ENCODE results near the gene ZNF385D.
A peak's percentile ranks its signal among the peaks of the same experiment; 100 is the strongest.

Gene ZNF385D

GRCh38 chr3:21668012-21668411, 83.0 kb downstream of the ZNF385D start:
- peaks cover 4% of the 10 kb centered on the region for H3K4me1 ChIP-seq (ENCODE audit: control insufficient read depth, insufficient read depth, low read length)
- H3K36me3 ChIP-seq (ENCODE audit: control insufficient read depth, insufficient read depth, low read length) = no peaks in the 10 kb centered on the region
- no peaks in the 10 kb centered on the region for H3K27me3 ChIP-seq (ENCODE audit: control insufficient read depth, insufficient read depth, low read length)
- no peak overlapping the region for H3K9ac ChIP-seq (ENCODE audit: low read depth, low read length)
- no peaks in the 10 kb centered on the region for H3K9me3 ChIP-seq (ENCODE audit: control insufficient read depth, insufficient read depth, low read length)
- H3K4me3 ChIP-seq (ENCODE audit: low read depth, low read length) = no peak overlapping the region

DNA sequence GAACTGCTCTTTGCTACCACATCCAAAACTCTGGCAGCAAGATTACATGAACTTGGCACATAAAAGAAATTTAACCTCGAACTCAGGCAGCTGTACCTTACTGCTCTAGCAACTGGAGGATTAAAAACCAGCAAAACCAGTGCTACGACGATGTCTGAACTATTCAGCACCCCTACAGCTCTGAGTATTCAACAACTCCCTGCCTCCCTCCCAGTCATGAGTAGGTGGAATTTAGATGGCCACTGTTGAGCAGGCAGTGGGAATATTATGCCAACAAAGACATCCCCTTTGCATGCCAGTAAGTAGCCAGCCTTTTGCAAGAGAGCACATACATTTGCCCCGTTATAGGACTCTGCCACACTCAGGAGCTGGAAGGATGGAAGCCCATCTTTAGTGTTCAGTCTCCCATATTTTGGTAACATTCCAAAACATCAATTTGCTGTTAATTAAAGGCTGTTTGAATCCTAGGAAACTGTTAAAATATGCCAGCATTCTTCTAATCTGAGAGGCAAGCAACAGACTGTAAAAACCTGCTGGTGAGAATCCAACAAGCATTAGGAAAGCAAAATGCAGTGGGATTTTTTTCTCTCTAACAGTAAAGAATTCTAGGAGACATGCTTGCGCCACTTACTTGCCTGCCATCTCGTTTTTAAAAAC, 85.4 kb downstream of the ZNF385D start:
- Histone ChIP-seq H3K9me3 (ENCODE audit: control insufficient read depth, insufficient read depth, low read length) (no peaks in the 10 kb centered on the region), H3K4me1 (ENCODE audit: control insufficient read depth, insufficient read depth, low read length) (peaks cover 4% of the 10 kb centered on the region), H3K9ac (ENCODE audit: low read depth, low read length) (no peak overlapping the region), H3K4me3 (ENCODE audit: low read depth, low read length) (no peak overlapping the region), H3K36me3 (ENCODE audit: control insufficient read depth, insufficient read depth, low read length) (no peaks in the 10 kb centered on the region), H3K27me3 (ENCODE audit: control insufficient read depth, insufficient read depth, low read length) (no peaks in the 10 kb centered on the region)

GRCh38 chr3:21664996-21665395, 86.0 kb downstream of the ZNF385D start:
- H3K36me3 ChIP-seq (ENCODE audit: control insufficient read depth, insufficient read depth, low read length) = no peaks in the 10 kb centered on the region
- peaks cover 4% of the 10 kb centered on the region for H3K4me1 ChIP-seq (ENCODE audit: control insufficient read depth, insufficient read depth, low read length)
- H3K4me3 ChIP-seq (ENCODE audit: low read depth, low read length) = no peak overlapping the region
- H3K9ac ChIP-seq (ENCODE audit: low read depth, low read length) = no peak overlapping the region
- no peaks in the 10 kb centered on the region for H3K9me3 ChIP-seq (ENCODE audit: control insufficient read depth, insufficient read depth, low read length)
- no peaks in the 10 kb centered on the region for H3K27me3 ChIP-seq (ENCODE audit: control insufficient read depth, insufficient read depth, low read length)

- no peak overlapping the region for H3K9ac ChIP-seq (ENCODE audit: low read depth, low read length)
- no peaks in the 10 kb centered on the region for H3K27me3 ChIP-seq (ENCODE audit: control insufficient read depth, insufficient read depth, low read length)
Observed at GRCh38 chr3:21662403-21662802, 88.6 kb downstream of the ZNF385D start.

DNA sequence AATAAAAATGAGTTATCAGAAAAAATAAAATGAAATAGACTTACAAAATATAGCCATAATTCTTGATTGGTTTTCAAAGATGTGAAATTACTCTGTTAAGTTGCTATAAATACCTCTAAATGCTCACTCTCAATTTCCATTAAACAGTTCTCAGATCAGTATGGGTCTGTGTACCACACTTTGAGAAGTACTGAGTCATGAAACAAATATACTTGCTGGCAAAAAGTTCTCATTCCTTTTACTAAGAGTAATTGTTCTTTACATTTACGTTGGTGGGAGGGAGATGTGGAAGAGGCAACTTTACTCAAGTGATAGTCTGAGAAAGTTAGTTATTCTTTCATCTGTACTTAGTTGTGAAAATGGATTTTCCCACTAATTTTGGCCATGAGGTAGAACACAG, 96.3 kb downstream of the ZNF385D start:
- H3K9me3 ChIP-seq (ENCODE audit: control insufficient read depth, insufficient read depth, low read length) = no peaks in the 10 kb centered on the region
- H3K27me3 ChIP-seq (ENCODE audit: control insufficient read depth, insufficient read depth, low read length) = no peaks in the 10 kb centered on the region
- no peaks in the 10 kb centered on the region for H3K4me1 ChIP-seq (ENCODE audit: control insufficient read depth, insufficient read depth, low read length)
- no peaks in the 10 kb centered on the region for H3K36me3 ChIP-seq (ENCODE audit: control insufficient read depth, insufficient read depth, low read length)
- H3K4me3 ChIP-seq (ENCODE audit: low read depth, low read length) = no peak overlapping the region
- H3K9ac ChIP-seq (ENCODE audit: low read depth, low read length) = no peak overlapping the region

More at GRCh38 chr3:21662403-21662802, 88.6 kb downstream of the ZNF385D start:
- H3K36me3 ChIP-seq (ENCODE audit: control insufficient read depth, insufficient read depth, low read length) = no peaks in the 10 kb centered on the region
- H3K4me3 ChIP-seq (ENCODE audit: low read depth, low read length) = no peak overlapping the region
- H3K4me1 ChIP-seq (ENCODE audit: control insufficient read depth, insufficient read depth, low read length) = peaks cover 4% of the 10 kb centered on the region
- no peaks in the 10 kb centered on the region for H3K9me3 ChIP-seq (ENCODE audit: control insufficient read depth, insufficient read depth, low read length)

DNA sequence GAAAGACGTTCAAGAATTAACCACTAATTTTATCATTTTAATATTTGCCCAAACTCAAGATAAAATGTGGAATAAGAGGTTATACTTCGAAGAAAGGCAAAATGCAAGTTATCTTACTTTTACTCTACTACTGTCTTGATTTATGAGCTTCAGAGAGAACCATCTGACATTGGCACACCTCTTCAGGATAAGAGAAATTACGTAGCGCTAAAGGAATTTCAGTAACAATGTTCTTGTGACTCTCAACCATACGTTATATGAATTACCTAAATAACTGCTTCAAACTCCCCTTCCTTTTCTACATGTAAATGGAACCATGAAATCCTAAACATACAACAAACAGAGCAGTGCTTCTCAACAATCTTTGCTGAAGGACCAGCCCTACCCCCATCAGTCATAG, 96.8 kb downstream of the ZNF385D start:
- H3K4me1 ChIP-seq (ENCODE audit: control insufficient read depth, insufficient read depth, low read length) = no peaks in the 10 kb centered on the region
- H3K9ac ChIP-seq (ENCODE audit: low read depth, low read length) = no peak overlapping the region
- no peaks in the 10 kb centered on the region for H3K27me3 ChIP-seq (ENCODE audit: control insufficient read depth, insufficient read depth, low read length)
- H3K9me3 ChIP-seq (ENCODE audit: control insufficient read depth, insufficient read depth, low read length) = no peaks in the 10 kb centered on the region
- H3K36me3 ChIP-seq (ENCODE audit: control insufficient read depth, insufficient read depth, low read length) = no peaks in the 10 kb centered on the region
- H3K4me3 ChIP-seq (ENCODE audit: low read depth, low read length) = no peak overlapping the region

GRCh38 chr3:21649519-21649918, 101.5 kb downstream of the ZNF385D start:
- Histone ChIP-seq H3K9ac (ENCODE audit: low read depth, low read length) (no peak overlapping the region), H3K36me3 (ENCODE audit: control insufficient read depth, insufficient read depth, low read length) (no peaks in the 10 kb centered on the region), H3K9me3 (ENCODE audit: control insufficient read depth, insufficient read depth, low read length) (no peaks in the 10 kb centered on the region), H3K27me3 (ENCODE audit: control insufficient read depth, insufficient read depth, low read length) (no peaks in the 10 kb centered on the region), H3K4me3 (ENCODE audit: low read depth, low read length) (no peak overlapping the region), H3K4me1 (ENCODE audit: control insufficient read depth, insufficient read depth, low read length) (peaks cover 3% of the 10 kb centered on the region)

DNA sequence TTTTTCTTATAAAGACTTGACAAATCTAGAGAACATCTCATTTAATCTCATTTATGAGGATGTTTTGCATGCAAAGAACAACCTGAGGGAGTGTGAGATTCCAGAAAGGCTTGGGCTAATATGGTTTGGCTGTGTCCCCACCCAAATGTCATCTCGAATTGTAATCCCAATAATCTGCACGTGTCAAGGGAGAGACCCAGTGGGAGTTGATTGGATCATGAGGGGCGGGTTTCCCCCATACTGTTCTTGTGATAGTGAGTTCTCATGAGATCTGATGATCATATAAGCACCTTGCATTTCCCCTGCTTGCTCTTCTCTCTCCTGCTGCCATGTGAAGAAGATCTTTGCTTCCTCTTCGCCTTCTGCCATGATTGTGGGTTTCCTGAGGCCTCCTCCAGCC, 103.0 kb downstream of the ZNF385D start:
- Histone ChIP-seq H3K36me3 (ENCODE audit: control insufficient read depth, insufficient read depth, low read length) (no peaks in the 10 kb centered on the region), H3K4me1 (ENCODE audit: control insufficient read depth, insufficient read depth, low read length) (peaks cover 3% of the 10 kb centered on the region), H3K9ac (ENCODE audit: low read depth, low read length) (no peak overlapping the region), H3K4me3 (ENCODE audit: low read depth, low read length) (no peak overlapping the region), H3K27me3 (ENCODE audit: control insufficient read depth, insufficient read depth, low read length) (no peaks in the 10 kb centered on the region), H3K9me3 (ENCODE audit: control insufficient read depth, insufficient read depth, low read length) (no peaks in the 10 kb centered on the region)

DNA sequence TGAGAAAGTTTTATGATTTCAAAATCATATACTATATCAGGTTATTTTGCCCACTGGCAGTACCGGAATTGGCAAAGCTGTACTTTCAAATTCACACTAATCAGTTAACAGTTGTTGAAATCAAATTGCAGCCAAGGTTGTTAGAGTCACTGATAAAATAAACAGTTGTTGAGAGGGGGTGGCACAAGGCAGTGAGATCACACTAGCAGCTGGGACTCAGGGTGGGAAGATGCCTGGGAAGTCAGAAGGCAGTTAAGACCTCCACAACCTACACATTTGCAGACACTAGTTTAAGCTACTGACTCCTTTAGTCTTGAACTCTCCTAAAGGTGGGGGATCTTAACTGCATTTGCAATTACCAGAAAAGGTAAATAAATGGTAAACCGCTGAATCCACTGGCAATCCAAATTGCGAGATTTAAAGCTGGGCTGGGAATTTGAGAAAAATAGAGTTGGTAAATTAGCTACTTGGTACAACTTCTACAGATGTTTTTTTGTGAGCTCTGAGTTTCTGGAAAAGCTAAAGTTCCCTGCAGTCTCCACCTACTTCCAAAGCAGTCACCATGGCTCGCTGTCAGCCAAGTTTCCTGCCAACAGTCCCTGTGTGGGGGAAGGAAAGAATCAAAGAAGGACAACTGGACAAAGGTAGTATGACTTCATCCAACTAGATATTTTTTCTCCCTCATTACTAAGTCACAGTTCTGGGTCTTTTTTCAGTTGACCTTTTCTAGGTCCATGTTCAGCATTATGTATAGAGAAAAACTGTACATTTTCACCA, 105.7 kb downstream of the ZNF385D start:
- Histone ChIP-seq H3K27me3 (ENCODE audit: control insufficient read depth, insufficient read depth, low read length) (no peaks in the 10 kb centered on the region), H3K9ac (ENCODE audit: low read depth, low read length) (no peak overlapping the region)

GRCh38 chr3:21644268-21644667, 106.7 kb downstream of the ZNF385D start:
- no peaks in the 10 kb centered on the region for H3K9me3 ChIP-seq (ENCODE audit: control insufficient read depth, insufficient read depth, low read length)
- no peaks in the 10 kb centered on the region for H3K27me3 ChIP-seq (ENCODE audit: control insufficient read depth, insufficient read depth, low read length)
- no peaks in the 10 kb centered on the region for H3K36me3 ChIP-seq (ENCODE audit: control insufficient read depth, insufficient read depth, low read length)
- peaks cover 3% of the 10 kb centered on the region for H3K4me1 ChIP-seq (ENCODE audit: control insufficient read depth, insufficient read depth, low read length)
- no peak overlapping the region for H3K4me3 ChIP-seq (ENCODE audit: low read depth, low read length)
- H3K9ac ChIP-seq (ENCODE audit: low read depth, low read length) = no peak overlapping the region

More for the DNA sequence above, 105.7 kb downstream of the ZNF385D start:
- Histone ChIP-seq H3K9me3 (ENCODE audit: control insufficient read depth, insufficient read depth, low read length) (no peaks in the 10 kb centered on the region), H3K36me3 (ENCODE audit: control insufficient read depth, insufficient read depth, low read length) (no peaks in the 10 kb centered on the region), H3K4me1 (ENCODE audit: control insufficient read depth, insufficient read depth, low read length) (peaks cover 3% of the 10 kb centered on the region), H3K4me3 (ENCODE audit: low read depth, low read length) (peak overlapping the region; percentile 6)

DNA sequence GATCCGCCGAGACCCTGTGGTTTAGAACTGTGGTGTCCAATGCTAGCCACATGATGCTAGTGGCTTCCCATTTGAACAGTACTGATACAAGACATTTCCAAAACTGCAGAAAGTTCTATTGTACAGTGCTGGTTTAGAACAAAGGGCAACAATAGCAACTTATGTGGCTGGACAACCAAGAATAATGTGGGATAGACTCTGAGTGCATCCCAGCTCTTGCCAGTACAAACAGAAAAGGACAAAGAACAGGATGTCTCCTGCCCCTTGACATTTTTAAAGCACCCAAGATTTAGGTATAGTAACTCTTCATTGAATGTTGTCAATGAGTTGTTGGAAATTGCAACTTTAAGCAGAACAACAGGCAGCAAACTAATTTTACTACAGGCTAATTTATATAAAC, 107.3 kb downstream of the ZNF385D start:
- Histone ChIP-seq H3K4me1 (ENCODE audit: control insufficient read depth, insufficient read depth, low read length) (peaks cover 3% of the 10 kb centered on the region), H3K9me3 (ENCODE audit: control insufficient read depth, insufficient read depth, low read length) (no peaks in the 10 kb centered on the region), H3K9ac (ENCODE audit: low read depth, low read length) (no peak overlapping the region), H3K27me3 (ENCODE audit: control insufficient read depth, insufficient read depth, low read length) (no peaks in the 10 kb centered on the region), H3K4me3 (ENCODE audit: low read depth, low read length) (no peak overlapping the region), H3K36me3 (ENCODE audit: control insufficient read depth, insufficient read depth, low read length) (no peaks in the 10 kb centered on the region)

GRCh38 chr3:21642433-21642832, 108.6 kb downstream of the ZNF385D start:
- Histone ChIP-seq H3K4me3 (ENCODE audit: low read depth, low read length) (no peak overlapping the region), H3K36me3 (ENCODE audit: control insufficient read depth, insufficient read depth, low read length) (no peaks in the 10 kb centered on the region), H3K9ac (ENCODE audit: low read depth, low read length) (no peak overlapping the region), H3K4me1 (ENCODE audit: control insufficient read depth, insufficient read depth, low read length) (peaks cover 3% of the 10 kb centered on the region), H3K27me3 (ENCODE audit: control insufficient read depth, insufficient read depth, low read length) (no peaks in the 10 kb centered on the region), H3K9me3 (ENCODE audit: control insufficient read depth, insufficient read depth, low read length) (no peaks in the 10 kb centered on the region)

Measured in iPS-15b (cell line).